NCI-H1436 (cell line): Measurements from ENCODE around the gene ZNF746.

Experiments used
- DNase-seq: peaks from one replicate; lab custom pipeline; 2025; lab: John Stamatoyannopoulos, UW

The ZNF746 gene

GRCh38 chr7:149490083-149490760 is 7.4 kb downstream of the ZNF746 start:
- DNase-seq: no peak

DNA sequence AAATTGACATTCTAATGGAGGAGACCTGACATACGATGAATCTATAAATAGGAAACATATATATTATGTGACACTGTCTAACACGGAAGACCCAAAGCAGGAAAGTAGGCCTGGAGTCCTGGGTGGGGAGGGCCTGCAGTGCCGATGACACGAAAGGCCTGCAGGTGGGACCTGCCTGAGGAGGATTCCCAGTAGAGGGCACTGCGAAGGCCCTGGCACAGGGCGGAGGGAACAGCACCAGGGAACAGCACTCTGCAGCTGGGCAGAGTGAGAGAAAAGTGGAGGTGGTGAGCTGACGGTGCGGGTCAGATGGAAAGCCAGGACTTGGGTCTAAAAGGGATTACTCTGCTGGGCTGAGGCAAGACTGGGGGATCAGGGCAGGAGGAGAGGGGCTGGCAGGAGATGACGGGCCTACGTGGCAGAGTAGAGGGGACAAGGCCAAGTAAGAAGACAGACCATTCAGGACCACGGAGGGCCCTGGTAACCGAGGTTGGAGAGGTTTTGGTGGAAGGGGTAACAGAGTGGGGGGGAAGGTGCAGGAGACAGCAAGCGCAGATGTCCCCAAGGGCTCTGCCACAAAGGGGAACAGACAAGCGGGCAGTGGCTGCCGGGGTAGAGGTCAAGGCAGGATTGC is 8.1 kb downstream of the ZNF746 start:
- DNase-seq: no peak

DNA sequence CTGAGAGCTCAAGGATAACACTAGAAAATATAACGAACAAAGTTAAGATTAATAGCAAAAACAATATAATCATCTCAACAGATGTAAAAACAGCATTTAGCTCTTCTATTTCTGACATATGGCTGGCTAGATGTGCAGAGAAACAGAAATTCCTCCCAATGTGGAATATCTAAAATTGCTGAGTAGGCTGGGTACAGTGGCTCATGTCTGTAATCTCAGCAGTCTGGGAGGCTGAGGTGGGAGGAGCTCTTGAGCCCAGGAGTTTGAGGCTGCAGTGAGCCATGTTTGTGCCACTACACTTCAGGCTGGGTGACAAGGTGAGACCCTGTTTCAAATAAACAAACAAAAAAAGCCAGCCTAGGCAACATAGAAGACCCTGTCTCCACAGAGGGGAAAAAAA is 18.0 kb downstream of the ZNF746 start:
- DNase-seq: no peak

GRCh38 chr7:149478754-149479153 is 18.9 kb downstream of the ZNF746 start:
- DNase-seq: no peak

- DNase-seq: no peak
These were observed 19.8 kb downstream of the ZNF746 start for GRCh38 chr7:149477494-149478443.

DNA sequence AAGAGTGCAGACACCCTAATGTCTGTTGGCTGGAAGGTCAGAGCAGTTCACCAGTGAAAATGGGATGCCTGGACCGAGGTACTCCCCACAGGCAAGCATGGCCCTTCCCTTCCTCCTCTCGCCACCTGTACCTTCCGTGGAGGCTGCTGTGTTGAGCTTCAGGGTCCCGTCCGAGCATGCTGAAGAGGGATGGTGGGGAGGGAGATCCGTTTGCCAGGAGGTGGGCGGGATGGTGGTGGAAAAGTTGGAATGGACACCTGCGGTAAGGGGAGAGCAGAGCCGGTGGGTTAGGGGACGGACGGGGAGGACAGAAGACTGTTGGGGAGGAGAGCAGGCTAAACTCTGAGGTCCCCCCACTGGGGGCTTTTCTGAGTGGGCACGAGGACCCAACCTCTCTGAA is 20.8 kb downstream of the ZNF746 start:
- DNase-seq: no peak

DNA sequence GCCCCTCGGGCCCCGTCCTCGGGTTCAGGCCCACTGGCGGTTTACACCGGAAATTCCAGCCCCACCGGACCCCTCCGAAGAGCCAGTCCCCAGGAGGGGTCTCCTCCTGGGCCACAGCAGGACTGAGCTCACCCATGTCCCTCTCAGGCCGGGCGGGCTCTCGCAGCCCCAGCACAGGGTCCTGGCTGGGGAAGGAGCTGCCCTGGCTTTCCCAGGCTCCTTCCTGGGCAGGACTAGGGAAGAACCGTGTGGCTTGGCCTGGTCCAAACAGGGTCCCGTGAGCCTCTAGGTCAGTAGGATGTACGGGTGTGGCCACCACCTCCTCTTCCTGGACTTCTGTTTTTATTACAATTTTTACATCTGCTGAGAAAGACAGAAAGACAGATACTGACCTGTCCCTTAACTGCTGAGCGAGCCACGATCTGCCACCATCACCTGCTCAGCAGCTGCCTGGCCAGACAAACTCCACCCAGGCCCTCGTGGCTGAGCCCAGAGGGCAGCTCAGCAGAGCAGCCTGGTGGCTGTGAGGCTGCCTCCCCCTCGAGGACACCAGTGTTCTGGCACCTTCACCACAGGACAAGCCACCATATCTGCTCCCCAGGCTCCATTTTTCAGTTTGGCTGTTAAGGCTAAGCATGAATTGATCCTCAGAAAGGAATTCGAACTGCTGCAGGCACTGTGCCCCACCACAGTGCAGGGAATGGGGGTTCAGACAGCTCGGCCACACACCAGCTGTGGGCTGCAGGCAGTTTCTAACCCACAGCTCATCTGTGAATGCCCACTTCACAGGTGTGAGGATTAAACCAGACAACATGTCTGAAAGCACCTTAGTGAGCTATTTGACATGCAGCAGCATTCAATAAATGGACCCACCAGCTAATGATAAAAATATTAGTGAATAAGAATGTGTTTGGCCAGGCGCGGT is 22.2 kb downstream of the ZNF746 start:
- no peak for DNase-seq

GRCh38 chr7:149474309-149475120 is 23.1 kb downstream of the ZNF746 start:
- no peak for DNase-seq

DNA sequence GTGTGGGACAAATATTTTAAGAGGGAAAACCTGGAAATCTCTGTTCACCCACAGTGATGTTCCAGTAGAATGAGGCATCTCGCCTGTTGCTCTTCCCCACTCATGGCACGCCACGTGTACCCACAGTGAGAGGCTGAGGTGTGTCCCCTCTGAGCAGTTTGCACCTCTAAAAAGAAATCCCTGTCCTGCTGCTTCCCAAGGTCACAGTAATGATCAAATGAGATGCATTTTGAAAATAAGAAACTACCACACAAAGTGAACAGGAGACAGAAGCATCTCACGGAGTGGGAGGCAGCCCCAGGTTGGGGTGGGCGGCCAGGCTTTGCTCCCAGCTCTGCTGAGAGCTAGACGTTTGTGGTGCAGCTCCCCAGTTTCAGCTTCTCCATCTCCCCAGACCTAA is 24.4 kb downstream of the ZNF746 start:
- DNase-seq: no peak

DNA sequence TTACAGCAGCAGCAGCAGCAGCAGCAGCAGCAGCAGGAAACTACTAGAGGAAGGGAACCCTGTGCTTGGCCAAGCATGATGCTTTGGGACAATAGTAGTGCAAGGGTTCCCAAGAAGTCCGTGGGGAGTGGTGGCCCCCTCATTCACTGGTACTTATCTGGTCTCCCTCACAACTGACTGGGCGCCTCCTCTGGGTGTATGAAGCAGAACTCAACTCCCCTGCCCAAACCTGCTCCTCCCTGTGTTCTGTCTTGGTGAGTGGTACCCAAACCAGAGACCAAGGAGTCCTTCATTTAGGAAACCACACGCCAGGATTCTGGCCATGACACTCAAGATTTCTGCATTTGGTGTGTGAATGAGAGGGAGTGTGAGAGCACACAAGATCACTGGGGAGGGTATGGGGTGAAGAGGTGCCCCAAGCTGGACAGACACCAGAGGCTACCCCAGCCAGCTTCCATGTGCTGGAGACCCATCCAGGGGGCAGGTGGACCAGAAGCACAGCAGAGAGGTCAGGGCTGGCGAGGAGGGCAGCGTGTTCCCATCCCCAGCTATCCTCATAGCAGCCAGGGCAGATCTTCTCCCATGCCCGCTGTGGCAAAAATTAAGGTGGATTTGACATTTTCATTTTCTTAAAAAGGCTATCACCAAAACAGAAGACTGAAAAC is 26.2 kb downstream of the ZNF746 start:
- no peak for DNase-seq

- no peak for DNase-seq
These were observed 27.8 kb downstream of the ZNF746 start for GRCh38 chr7:149469806-149470205.

- DNase-seq: no peak
These were observed 29.4 kb downstream of the ZNF746 start for GRCh38 chr7:149468208-149468607.

- no peak for DNase-seq
These were observed 30.2 kb downstream of the ZNF746 start for GRCh38 chr7:149467321-149467859.

GRCh38 chr7:149466364-149466763 is 31.2 kb downstream of the ZNF746 start:
- DNase-seq: no peak

GRCh38 chr7:149463500-149464161 is 34.0 kb downstream of the ZNF746 start:
- no peak for DNase-seq

DNA sequence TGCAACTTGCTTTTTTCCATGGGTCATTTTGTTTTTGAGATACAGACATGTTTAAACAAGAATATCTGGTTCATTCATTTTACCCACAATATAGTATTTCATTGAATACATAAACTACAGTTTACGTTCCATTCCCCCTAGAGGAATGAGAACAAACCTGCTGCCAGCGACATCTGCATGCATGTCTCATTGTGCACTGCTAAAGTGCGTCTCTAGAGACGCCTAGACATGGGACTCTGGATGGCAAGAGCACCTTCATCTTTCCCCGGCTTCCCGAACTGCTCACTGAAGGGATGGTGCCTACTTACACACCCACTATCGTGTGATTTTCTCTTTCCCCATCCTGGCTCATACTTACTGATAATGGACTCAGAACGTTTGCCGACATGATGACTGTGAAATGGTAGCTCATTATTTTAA is 35.5 kb downstream of the ZNF746 start:
- DNase-seq: no peak

GRCh38 chr7:149460493-149461277 is 36.9 kb downstream of the ZNF746 start, which contains the start of gene ZNF777:
Gene ZNF777 (minus strand): TSS chr7:149461062. CDS start chr7:149456022, 5,040 bp downstream.
- peak; percentile 60 for DNase-seq
